ENCODE data around the gene RHOJ.

The RHOJ gene

DNA sequence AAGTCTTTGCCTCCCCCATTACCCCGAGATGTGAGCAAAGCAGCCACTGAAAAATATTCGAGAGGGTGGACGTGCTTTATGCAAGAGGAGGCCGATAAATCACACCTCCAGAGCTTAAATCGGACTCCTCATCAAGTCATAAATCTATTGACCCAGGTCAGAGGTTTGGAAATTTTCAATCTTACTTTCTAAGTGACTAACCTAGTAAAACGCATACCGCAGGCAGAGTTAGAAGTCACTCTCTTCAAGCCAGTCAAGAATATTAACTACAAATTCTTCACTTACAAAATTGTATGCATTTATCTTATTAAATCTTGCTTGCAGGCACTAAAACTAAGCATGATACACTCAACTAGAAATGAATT is 79.6 kb downstream of the RHOJ start:
- H3K27ac ChIP-seq (ENCODE audit: low read depth, low read length) = no peak overlapping the region
- no peak overlapping the region for H3K9ac ChIP-seq (ENCODE audit: low read depth, low read length)
- H3K36me3 ChIP-seq (ENCODE audit: control insufficient read depth, insufficient read depth, low read length) = no peaks in the 10 kb centered on the region
- H3K4me1 ChIP-seq (ENCODE audit: control insufficient read depth, insufficient read depth, low read length) = peaks cover 9% of the 10 kb centered on the region
- H3K9me3 ChIP-seq (ENCODE audit: control insufficient read depth, insufficient read depth, low read length) = no peaks in the 10 kb centered on the region
- H3K4me3 ChIP-seq (ENCODE audit: low read depth, low read length) = no peak overlapping the region
- H3K27me3 ChIP-seq (ENCODE audit: control insufficient read depth, insufficient read depth, low read length) = no peaks in the 10 kb centered on the region

GRCh38 chr14:63286071-63286470 is 81.8 kb downstream of the RHOJ start:
- Histone ChIP-seq H3K36me3 (ENCODE audit: control insufficient read depth, insufficient read depth, low read length) (no peaks in the 10 kb centered on the region), H3K9ac (ENCODE audit: low read depth, low read length) (no peak overlapping the region), H3K4me3 (ENCODE audit: low read depth, low read length) (no peak overlapping the region), H3K9me3 (ENCODE audit: control insufficient read depth, insufficient read depth, low read length) (no peaks in the 10 kb centered on the region), H3K27me3 (ENCODE audit: control insufficient read depth, insufficient read depth, low read length) (no peaks in the 10 kb centered on the region), H3K4me1 (ENCODE audit: control insufficient read depth, insufficient read depth, low read length) (peaks cover 9% of the 10 kb centered on the region), H3K27ac (ENCODE audit: low read depth, low read length) (no peak overlapping the region)

DNA sequence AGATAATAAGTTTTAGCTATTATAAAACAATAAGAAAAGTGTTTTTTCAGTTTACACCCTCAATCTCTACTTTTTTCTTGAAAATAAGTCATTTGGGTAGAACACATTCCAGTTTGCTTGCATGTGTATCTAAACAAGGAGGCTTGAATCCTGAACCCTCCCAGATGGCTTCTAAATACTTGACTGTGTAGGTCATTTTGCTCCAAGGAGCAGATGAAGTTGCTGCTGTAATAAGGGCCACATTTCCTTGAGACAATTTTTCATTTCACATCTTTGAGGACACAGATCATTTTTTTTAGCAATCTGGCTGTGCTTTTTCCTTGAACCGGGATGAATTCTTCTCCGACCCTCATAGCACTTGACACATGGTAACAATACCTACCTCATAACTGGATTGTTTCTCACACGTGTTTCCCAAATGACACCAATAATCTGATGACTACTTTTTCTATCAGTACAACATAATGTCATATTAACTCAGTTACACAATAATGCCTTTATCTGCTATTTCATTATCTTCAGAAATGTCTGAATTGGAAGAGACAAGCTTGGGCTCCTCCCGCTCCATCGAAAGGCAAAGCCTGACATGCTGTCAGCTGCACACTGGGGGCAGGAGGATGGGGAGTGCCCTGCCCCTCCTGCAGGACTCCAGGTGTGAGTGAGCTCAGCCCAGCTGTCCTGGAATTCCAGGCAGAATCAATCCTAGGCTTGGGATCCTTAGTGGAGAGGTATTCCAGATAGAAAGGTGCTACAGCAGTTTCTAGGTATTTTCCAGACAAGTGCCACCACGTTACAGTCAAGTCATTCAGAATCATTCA is 83.6 kb downstream of the RHOJ start:
- no peak overlapping the region for H3K27ac ChIP-seq (ENCODE audit: low read depth, low read length)
- no peak overlapping the region for H3K4me3 ChIP-seq (ENCODE audit: low read depth, low read length)
- H3K9me3 ChIP-seq (ENCODE audit: control insufficient read depth, insufficient read depth, low read length) = no peaks in the 10 kb centered on the region
- no peaks in the 10 kb centered on the region for H3K27me3 ChIP-seq (ENCODE audit: control insufficient read depth, insufficient read depth, low read length)
- H3K9ac ChIP-seq (ENCODE audit: low read depth, low read length) = no peak overlapping the region
- H3K36me3 ChIP-seq (ENCODE audit: control insufficient read depth, insufficient read depth, low read length) = no peaks in the 10 kb centered on the region
- peaks cover 9% of the 10 kb centered on the region for H3K4me1 ChIP-seq (ENCODE audit: control insufficient read depth, insufficient read depth, low read length)

DNA sequence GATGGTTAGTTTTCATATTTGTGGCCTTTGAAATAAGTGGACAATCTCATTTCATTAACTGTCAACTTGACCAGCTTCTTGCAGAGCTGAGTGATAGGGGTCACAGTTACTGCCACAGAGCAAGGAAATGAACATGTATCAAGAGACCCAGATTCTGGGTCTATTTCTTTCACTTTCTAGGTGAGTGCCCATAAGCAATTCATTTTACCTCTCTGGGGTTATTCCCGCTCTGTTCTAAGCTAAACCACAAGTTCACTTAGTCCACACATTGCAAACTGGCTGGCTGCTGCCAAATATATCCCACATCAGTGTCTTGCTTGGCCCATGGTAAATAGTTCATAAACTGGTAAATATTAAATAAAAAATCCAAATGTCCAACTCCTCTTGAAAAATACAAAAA is 84.6 kb downstream of the RHOJ start:
- H3K4me3 ChIP-seq (ENCODE audit: low read depth, low read length) = no peak overlapping the region
- no peaks in the 10 kb centered on the region for H3K9me3 ChIP-seq (ENCODE audit: control insufficient read depth, insufficient read depth, low read length)
- H3K4me1 ChIP-seq (ENCODE audit: control insufficient read depth, insufficient read depth, low read length) = peaks cover 9% of the 10 kb centered on the region
- H3K27me3 ChIP-seq (ENCODE audit: control insufficient read depth, insufficient read depth, low read length) = no peaks in the 10 kb centered on the region
- no peaks in the 10 kb centered on the region for H3K36me3 ChIP-seq (ENCODE audit: control insufficient read depth, insufficient read depth, low read length)
- no peak overlapping the region for H3K27ac ChIP-seq (ENCODE audit: low read depth, low read length)
- no peak overlapping the region for H3K9ac ChIP-seq (ENCODE audit: low read depth, low read length)

DNA sequence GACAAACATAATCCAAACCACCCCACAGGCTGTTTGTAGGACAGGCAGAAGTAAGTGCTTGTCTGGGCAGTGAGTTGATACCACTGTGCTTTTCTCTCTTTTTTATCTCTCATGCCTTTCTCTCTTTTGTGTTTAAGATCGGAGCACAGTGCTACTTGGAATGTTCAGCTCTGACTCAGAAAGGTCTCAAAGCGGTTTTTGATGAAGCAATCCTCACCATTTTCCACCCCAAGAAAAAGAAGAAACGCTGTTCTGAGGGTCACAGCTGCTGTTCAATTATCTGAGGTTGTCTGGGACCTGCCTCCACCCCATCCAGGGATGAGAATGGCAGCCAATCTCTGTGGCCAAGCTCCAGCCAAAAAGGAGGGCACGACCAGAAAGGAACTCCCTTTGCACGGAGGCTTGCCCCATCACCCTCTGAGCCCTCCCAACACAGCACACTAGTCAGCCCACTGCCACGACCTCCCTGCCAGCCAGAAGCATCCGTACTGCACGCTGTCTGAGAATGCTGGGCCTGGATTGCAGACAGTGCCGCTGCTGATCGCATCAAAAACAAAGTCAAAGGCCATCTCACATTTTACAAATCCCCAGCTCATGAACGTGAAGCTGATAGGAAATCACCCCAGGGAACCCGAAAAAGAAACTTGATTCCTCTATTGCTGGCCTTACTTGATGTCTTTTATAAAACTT is 86.6 kb downstream of the RHOJ start:
- Histone ChIP-seq H3K4me3 (ENCODE audit: low read depth, low read length) (no peak overlapping the region), H3K36me3 (ENCODE audit: control insufficient read depth, insufficient read depth, low read length) (no peaks in the 10 kb centered on the region), H3K27me3 (ENCODE audit: control insufficient read depth, insufficient read depth, low read length) (no peaks in the 10 kb centered on the region), H3K9me3 (ENCODE audit: control insufficient read depth, insufficient read depth, low read length) (no peaks in the 10 kb centered on the region), H3K27ac (ENCODE audit: low read depth, low read length) (no peak overlapping the region), H3K4me1 (ENCODE audit: control insufficient read depth, insufficient read depth, low read length) (peaks cover 4% of the 10 kb centered on the region), H3K9ac (ENCODE audit: low read depth, low read length) (no peak overlapping the region)

GRCh38 chr14:63292805-63293204 is 88.6 kb downstream of the RHOJ start:
- Histone ChIP-seq H3K36me3 (ENCODE audit: control insufficient read depth, insufficient read depth, low read length) (no peaks in the 10 kb centered on the region), H3K9me3 (ENCODE audit: control insufficient read depth, insufficient read depth, low read length) (no peaks in the 10 kb centered on the region), H3K9ac (ENCODE audit: low read depth, low read length) (no peak overlapping the region), H3K4me3 (ENCODE audit: low read depth, low read length) (no peak overlapping the region), H3K27ac (ENCODE audit: low read depth, low read length) (no peak overlapping the region), H3K4me1 (ENCODE audit: control insufficient read depth, insufficient read depth, low read length) (peaks cover 6% of the 10 kb centered on the region), H3K27me3 (ENCODE audit: control insufficient read depth, insufficient read depth, low read length) (no peaks in the 10 kb centered on the region)

- H3K4me1 ChIP-seq (ENCODE audit: control insufficient read depth, insufficient read depth, low read length) = peaks cover 6% of the 10 kb centered on the region
Measured at GRCh38 chr14:63295231-63295685, 91.0 kb downstream of the RHOJ start.

DNA sequence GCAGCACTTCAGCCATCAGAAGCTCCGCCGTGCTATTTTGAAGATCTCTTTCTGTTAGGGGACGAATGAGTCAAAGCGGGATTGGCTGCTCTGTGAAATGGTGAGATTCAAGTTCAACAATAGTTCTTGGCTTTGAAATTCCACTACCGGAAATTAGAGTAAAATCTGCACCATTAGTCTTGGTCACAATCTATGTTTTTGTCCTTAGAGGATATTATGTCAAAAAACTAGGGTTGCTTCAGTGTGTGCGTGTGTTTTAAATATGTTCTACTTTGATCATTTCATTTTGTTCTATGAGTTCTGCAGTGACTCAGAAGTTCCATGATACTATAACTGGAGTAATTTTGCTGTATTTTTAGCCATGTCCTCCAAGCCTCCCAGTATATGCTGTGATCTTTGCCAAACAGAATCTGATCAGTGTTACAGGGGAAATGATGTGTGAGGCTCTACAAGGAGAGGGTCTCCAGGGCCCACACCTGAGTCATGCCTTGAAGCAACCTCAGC is 91.9 kb downstream of the RHOJ start:
- Histone ChIP-seq H3K9ac (ENCODE audit: low read depth, low read length) (no peak overlapping the region), H3K4me1 (ENCODE audit: control insufficient read depth, insufficient read depth, low read length) (peaks cover 6% of the 10 kb centered on the region), H3K27ac (ENCODE audit: low read depth, low read length) (no peak overlapping the region), H3K36me3 (ENCODE audit: control insufficient read depth, insufficient read depth, low read length) (no peaks in the 10 kb centered on the region), H3K9me3 (ENCODE audit: control insufficient read depth, insufficient read depth, low read length) (no peaks in the 10 kb centered on the region), H3K4me3 (ENCODE audit: low read depth, low read length) (no peak overlapping the region), H3K27me3 (ENCODE audit: control insufficient read depth, insufficient read depth, low read length) (no peaks in the 10 kb centered on the region)

More at GRCh38 chr14:63295231-63295685, 91.0 kb downstream of the RHOJ start:
- H3K27me3 ChIP-seq (ENCODE audit: control insufficient read depth, insufficient read depth, low read length) = no peaks in the 10 kb centered on the region
- H3K4me3 ChIP-seq (ENCODE audit: low read depth, low read length) = no peak overlapping the region
- no peaks in the 10 kb centered on the region for H3K36me3 ChIP-seq (ENCODE audit: control insufficient read depth, insufficient read depth, low read length)
- H3K9me3 ChIP-seq (ENCODE audit: control insufficient read depth, insufficient read depth, low read length) = no peaks in the 10 kb centered on the region
- H3K27ac ChIP-seq (ENCODE audit: low read depth, low read length) = no peak overlapping the region
- no peak overlapping the region for H3K9ac ChIP-seq (ENCODE audit: low read depth, low read length)

GRCh38 chr14:63297372-63298063 is 93.3 kb downstream of the RHOJ start:
- Histone ChIP-seq H3K27ac (ENCODE audit: low read depth, low read length) (no peak overlapping the region), H3K9me3 (ENCODE audit: control insufficient read depth, insufficient read depth, low read length) (no peaks in the 10 kb centered on the region), H3K4me3 (ENCODE audit: low read depth, low read length) (no peak overlapping the region), H3K4me1 (ENCODE audit: control insufficient read depth, insufficient read depth, low read length) (peaks cover 6% of the 10 kb centered on the region), H3K36me3 (ENCODE audit: control insufficient read depth, insufficient read depth, low read length) (no peaks in the 10 kb centered on the region), H3K27me3 (ENCODE audit: control insufficient read depth, insufficient read depth, low read length) (no peaks in the 10 kb centered on the region), H3K9ac (ENCODE audit: low read depth, low read length) (no peak overlapping the region)

DNA sequence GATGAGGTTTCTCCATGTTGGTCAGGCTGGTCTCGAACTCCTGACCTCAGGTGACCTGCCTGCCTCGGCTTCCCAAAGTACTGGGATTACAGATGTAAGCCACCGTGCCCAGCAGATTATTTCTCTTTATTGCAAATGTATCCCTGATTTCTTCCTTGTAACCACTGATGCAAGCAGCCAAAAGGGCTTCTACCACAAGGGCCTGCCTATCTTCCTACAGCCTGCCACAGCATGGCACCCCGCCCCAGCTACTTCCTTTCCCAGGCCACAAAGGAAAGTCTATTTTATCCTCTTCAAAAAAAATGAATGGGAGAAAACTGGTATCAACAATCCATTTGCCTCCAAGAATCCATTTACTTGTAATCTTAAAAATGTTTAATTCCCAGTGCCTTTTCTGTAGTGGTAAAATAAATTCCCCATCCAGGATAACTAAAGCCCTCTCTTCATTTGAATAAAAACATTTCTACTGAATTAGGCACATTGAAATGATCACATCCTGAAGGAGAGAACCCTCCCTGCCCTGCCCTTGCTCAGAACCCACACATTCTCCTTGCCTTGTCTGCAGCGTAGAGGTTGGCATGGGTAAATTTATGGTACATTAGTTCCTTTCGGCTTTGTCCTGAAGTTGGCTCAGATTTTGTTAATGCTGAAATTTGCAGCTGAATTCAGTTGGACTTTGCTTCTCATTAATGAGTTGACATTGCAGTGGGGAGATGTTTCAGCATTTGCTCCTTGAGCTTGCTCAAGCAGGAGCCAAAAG is 95.3 kb downstream of the RHOJ start:
- Histone ChIP-seq H3K27ac (ENCODE audit: low read depth, low read length) (no peak overlapping the region), H3K4me1 (ENCODE audit: control insufficient read depth, insufficient read depth, low read length) (peaks cover 6% of the 10 kb centered on the region), H3K9me3 (ENCODE audit: control insufficient read depth, insufficient read depth, low read length) (no peaks in the 10 kb centered on the region), H3K36me3 (ENCODE audit: control insufficient read depth, insufficient read depth, low read length) (no peaks in the 10 kb centered on the region), H3K27me3 (ENCODE audit: control insufficient read depth, insufficient read depth, low read length) (no peaks in the 10 kb centered on the region), H3K4me3 (ENCODE audit: low read depth, low read length) (no peak overlapping the region), H3K9ac (ENCODE audit: low read depth, low read length) (no peak overlapping the region)

All from HUES48 (cell line).